NCI-H2196 (cell line): ENCODE measurements around the gene DOCK4.

Experiments used
- DNase-seq: peaks from one replicate; lab custom pipeline; 2025; ENCODE audit not compliant: unreplicated experiment; lab: John Stamatoyannopoulos, UW

The DOCK4 gene

GRCh38 chr7:112061051-112061450 is 145.1 kb downstream of the DOCK4 start:
- no peak for DNase-seq

GRCh38 chr7:112060625-112061024 is 145.6 kb downstream of the DOCK4 start:
- no peak for DNase-seq

- DNase-seq, result no peak
These were observed 146.5 kb downstream of the DOCK4 start for GRCh38 chr7:112059675-112060074.

GRCh38 chr7:112058686-112059085 is 147.5 kb downstream of the DOCK4 start:
- no peak for DNase-seq

- no peak for DNase-seq
These were observed 149.8 kb downstream of the DOCK4 start for GRCh38 chr7:112056409-112056808.

- DNase-seq, result no peak
These were observed 152.5 kb downstream of the DOCK4 start for GRCh38 chr7:112053737-112054069.

GRCh38 chr7:112052993-112053736 is 153.0 kb downstream of the DOCK4 start:
- no peak for DNase-seq

- no peak for DNase-seq
These were observed 153.7 kb downstream of the DOCK4 start for GRCh38 chr7:112052498-112052897.

- no peak for DNase-seq
These were observed 155.8 kb downstream of the DOCK4 start for GRCh38 chr7:112050250-112050881.

GRCh38 chr7:112049555-112050249 is 156.5 kb downstream of the DOCK4 start:
- no peak for DNase-seq

GRCh38 chr7:112047421-112047820 is 158.8 kb downstream of the DOCK4 start:
- DNase-seq, result no peak

- DNase-seq, result no peak
These were observed 161.0 kb downstream of the DOCK4 start for GRCh38 chr7:112045222-112045621.

- no peak for DNase-seq
These were observed 163.6 kb downstream of the DOCK4 start for GRCh38 chr7:112042631-112043030.

- no peak for DNase-seq
These were observed 167.8 kb downstream of the DOCK4 start for GRCh38 chr7:112038353-112038752.

- no peak for DNase-seq
These were observed 170.1 kb downstream of the DOCK4 start for GRCh38 chr7:112036071-112036470.

GRCh38 chr7:112031689-112032088 is 174.5 kb downstream of the DOCK4 start:
- DNase-seq, result no peak

GRCh38 chr7:112025556-112025955 is 180.6 kb downstream of the DOCK4 start:
- DNase-seq, result no peak

GRCh38 chr7:112023786-112024185 is 182.4 kb downstream of the DOCK4 start:
- no peak for DNase-seq

- no peak for DNase-seq
These were observed 182.9 kb downstream of the DOCK4 start for GRCh38 chr7:112023282-112023681.

GRCh38 chr7:112022128-112022527 is 184.1 kb downstream of the DOCK4 start:
- DNase-seq, result no peak

- DNase-seq, result no peak
These were observed 184.7 kb downstream of the DOCK4 start for GRCh38 chr7:112021379-112022044.

GRCh38 chr7:112020800-112021199 is 185.4 kb downstream of the DOCK4 start:
- no peak for DNase-seq
